Measurements from ENCODE around the gene PLAC8L1.

DNA sequence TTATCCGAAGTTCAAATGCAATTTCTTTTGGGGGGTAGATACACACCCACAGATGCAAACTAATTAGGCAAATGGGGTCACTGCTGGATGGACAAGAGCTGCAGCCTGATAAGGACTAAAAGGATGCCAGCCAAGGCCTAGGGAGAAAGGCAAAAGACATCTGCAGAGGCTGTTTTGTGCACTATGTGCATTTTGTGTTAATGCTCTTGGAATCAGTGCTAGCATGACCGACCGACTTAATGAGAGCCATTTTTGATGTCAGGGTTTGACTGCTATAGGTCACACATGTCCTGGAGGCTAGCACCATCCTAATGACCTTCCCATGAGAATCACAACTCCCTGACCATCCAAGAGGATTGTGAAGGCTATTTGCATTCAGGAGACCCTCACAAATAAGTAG lies 34.6 kb downstream of the PLAC8L1 start:
- TF ChIP-seq POLR2AphosphoS5 (IDR thresholded peaks at IDR 0.05; ENCODE audit: low read depth, low read length): no peak
- TF ChIP-seq, protein P1, sequence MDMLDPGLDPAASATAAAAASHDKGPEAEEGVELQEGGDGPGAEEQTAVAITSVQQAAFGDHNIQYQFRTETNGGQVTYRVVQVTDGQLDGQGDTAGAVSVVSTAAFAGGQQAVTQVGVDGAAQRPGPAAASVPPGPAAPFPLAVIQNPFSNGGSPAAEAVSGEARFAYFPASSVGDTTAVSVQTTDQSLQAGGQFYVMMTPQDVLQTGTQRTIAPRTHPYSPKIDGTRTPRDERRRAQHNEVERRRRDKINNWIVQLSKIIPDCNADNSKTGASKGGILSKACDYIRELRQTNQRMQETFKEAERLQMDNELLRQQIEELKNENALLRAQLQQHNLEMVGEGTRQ (IDR thresholded peaks at IDR 0.05; ENCODE audit: borderline replicate concordance, low read depth, low read length): no peak
- TF ChIP-seq, protein P2, sequence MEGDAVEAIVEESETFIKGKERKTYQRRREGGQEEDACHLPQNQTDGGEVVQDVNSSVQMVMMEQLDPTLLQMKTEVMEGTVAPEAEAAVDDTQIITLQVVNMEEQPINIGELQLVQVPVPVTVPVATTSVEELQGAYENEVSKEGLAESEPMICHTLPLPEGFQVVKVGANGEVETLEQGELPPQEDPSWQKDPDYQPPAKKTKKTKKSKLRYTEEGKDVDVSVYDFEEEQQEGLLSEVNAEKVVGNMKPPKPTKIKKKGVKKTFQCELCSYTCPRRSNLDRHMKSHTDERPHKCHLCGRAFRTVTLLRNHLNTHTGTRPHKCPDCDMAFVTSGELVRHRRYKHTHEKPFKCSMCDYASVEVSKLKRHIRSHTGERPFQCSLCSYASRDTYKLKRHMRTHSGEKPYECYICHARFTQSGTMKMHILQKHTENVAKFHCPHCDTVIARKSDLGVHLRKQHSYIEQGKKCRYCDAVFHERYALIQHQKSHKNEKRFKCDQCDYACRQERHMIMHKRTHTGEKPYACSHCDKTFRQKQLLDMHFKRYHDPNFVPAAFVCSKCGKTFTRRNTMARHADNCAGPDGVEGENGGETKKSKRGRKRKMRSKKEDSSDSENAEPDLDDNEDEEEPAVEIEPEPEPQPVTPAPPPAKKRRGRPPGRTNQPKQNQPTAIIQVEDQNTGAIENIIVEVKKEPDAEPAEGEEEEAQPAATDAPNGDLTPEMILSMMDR (IDR thresholded peaks at IDR 0.05): no peak
- no peak for TF ChIP-seq RFX5 (IDR thresholded peaks at IDR 0.05; ENCODE audit: low read length)
- no peak for TF ChIP-seq FOXM1 (IDR thresholded peaks at IDR 0.05; ENCODE audit: low read depth)
- TF ChIP-seq, protein P3, sequence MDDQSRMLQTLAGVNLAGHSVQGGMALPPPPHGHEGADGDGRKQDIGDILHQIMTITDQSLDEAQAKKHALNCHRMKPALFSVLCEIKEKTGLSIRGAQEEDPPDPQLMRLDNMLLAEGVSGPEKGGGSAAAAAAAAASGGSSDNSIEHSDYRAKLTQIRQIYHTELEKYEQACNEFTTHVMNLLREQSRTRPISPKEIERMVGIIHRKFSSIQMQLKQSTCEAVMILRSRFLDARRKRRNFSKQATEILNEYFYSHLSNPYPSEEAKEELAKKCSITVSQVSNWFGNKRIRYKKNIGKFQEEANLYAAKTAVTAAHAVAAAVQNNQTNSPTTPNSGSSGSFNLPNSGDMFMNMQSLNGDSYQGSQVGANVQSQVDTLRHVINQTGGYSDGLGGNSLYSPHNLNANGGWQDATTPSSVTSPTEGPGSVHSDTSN (IDR thresholded peaks at IDR 0.05): no peak

Data from SK-N-SH (cell line).